Measurements from ENCODE around the gene WT1.

GRCh38 chr11:32382339-32383049 lies 52.8 kb downstream of the WT1 start:
- TF ChIP-seq CTCF (IDR thresholded peaks at IDR 0.05 in 4 of 5, conservative IDR thresholded peaks at IDR 0.05 in 1 of 5) (no peak), POLR2A (IDR thresholded peaks at IDR 0.05) (no peak)

All from gastrocnemius medialis (tissue), 4 donors.